ENCODE results near the gene HNRNPC.

- TF ChIP-seq CTCF (optimal IDR thresholded peaks at IDR 0.05 in 1 of 3, IDR thresholded peaks at IDR 0.05 in 1 of 3, conservative IDR thresholded peaks at IDR 0.05 in 1 of 3; ENCODE audit: extremely low read depth in 1 of 3, insufficient read depth in 2 of 3, low read length in 3 of 3) (no peak), EZH2 (IDR thresholded peaks at IDR 0.05; ENCODE audit: low read length) (no peak)
Observed at GRCh38 chr14:21308479-21309237, 39.4 kb upstream of the HNRNPC start.
